LNCaP clone FGC (cell line): Measurements from ENCODE around the gene IGF2BP3.

Experiments used
- DNase-seq: peaks from one replicate; pipeline ENCODE4 v3.0.0-alpha.2; 2011; ENCODE audit warnings: low read depth
- H3K4me3 ChIP-seq: 2 replicates; pipeline ENCODE4 v1.5.1; 2011; ENCODE audit warnings: mild to moderate bottlenecking, low read depth, low read length, control low read depth
- TF ChIP-seq, protein P1 (sequence below): IDR thresholded peaks from 2 replicates; pipeline ENCODE4 v1.5.1; 2012; ENCODE audit warnings: mild to moderate bottlenecking; ENCODE audit not compliant: control insufficient read depth, insufficient read depth; ENCODE audit errors: extremely low read depth

Gene IGF2BP3

DNA sequence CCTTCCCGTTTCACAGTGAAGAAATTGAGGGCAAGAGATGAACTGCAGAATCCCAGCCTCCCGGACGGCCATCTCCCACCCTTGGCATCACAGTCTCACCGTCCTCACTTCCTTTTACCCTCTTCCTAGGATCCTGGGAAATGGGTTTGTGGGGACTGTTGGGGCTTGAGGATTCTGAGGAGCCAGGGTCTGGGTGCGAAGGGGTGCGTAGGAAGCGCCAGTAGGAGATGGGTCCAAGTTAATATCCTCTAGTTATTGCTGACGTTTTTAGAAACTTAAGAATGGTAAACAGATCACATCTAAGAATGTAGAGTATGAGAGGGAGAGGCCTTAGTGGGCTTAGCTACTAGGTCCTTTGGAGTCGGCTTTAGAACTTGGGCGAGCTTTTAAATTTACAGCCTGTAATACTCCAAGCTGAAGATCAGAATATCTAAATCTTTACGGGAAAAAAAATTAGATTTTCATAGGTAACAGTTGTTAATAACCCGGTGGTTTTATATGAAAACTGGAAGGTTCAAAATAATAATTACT, 170.5 kb downstream of the IGF2BP3 start:
- TF ChIP-seq, protein P1, sequence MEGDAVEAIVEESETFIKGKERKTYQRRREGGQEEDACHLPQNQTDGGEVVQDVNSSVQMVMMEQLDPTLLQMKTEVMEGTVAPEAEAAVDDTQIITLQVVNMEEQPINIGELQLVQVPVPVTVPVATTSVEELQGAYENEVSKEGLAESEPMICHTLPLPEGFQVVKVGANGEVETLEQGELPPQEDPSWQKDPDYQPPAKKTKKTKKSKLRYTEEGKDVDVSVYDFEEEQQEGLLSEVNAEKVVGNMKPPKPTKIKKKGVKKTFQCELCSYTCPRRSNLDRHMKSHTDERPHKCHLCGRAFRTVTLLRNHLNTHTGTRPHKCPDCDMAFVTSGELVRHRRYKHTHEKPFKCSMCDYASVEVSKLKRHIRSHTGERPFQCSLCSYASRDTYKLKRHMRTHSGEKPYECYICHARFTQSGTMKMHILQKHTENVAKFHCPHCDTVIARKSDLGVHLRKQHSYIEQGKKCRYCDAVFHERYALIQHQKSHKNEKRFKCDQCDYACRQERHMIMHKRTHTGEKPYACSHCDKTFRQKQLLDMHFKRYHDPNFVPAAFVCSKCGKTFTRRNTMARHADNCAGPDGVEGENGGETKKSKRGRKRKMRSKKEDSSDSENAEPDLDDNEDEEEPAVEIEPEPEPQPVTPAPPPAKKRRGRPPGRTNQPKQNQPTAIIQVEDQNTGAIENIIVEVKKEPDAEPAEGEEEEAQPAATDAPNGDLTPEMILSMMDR: no peak
- no peak for DNase-seq
- H3K4me3 ChIP-seq: peak overlapping the region; percentile 67

DNA sequence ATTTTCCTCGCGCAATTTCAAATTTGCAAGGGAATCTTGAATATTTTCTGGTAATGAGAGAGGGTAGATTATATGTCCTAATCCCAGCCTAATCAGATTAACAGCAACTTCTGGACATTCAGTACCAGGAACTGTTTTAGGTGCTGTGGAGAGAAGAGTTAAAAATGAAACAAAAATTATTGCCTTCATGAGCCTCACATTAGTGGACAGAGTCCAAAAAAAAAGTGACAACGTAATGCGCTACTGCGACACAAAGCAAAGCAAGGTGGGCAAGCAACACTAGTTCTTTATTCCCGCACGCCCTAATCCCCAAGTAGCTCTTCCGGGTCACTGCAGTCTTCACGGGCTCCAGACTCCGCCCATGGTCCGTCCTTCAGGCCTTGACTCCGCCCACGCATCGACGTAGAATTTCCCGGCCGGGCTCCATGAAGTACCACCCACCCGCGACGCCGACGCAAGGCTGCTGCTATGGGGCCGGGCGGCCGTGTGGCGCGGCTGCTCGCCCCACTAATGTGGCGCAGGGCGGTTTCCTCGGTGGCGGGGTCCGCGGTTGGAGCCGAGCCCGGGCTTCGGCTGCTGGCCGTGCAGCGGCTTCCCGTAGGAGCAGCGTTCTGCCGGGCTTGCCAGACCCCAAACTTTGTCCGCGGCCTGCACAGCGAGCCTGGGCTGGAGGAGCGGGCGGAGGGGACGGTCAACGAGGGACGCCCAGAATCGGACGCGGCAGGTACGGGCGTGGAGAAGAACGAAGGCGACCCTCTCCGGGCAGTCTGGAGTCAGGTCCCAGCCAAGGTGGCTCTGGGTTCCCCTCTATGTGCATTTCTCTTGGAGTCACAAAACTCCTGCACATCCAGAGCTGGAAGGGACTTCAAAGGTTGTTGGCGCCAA, 171.2 kb downstream of the IGF2BP3 start, which contains the start of gene MALSU1:
Gene MALSU1, plus strand, starts transcription at position 455 of the 885 bp plus-strand sequence. Its CDS starts 14 bp downstream, at position 469.
- H3K4me3 ChIP-seq: peak within 1 kb of the TSS; percentile 67
- DNase-seq: peak; percentile 86
- TF ChIP-seq, protein P1: no peak

- DNase-seq: no peak
- TF ChIP-seq, protein P1: no peak
- H3K4me3 ChIP-seq: peak overlapping the region; percentile 67
These were observed 172.0 kb downstream of the IGF2BP3 start for GRCh38 chr7:23298141-23298881.

GRCh38 chr7:23295401-23295697, 174.9 kb downstream of the IGF2BP3 start:
- TF ChIP-seq, protein P1: no peak
- no peak for DNase-seq
- no peak overlapping the region for H3K4me3 ChIP-seq

GRCh38 chr7:23294549-23295400, 175.5 kb downstream of the IGF2BP3 start:
- no peak for DNase-seq
- TF ChIP-seq, protein P1: no peak
- H3K4me3 ChIP-seq: no peak overlapping the region

DNA sequence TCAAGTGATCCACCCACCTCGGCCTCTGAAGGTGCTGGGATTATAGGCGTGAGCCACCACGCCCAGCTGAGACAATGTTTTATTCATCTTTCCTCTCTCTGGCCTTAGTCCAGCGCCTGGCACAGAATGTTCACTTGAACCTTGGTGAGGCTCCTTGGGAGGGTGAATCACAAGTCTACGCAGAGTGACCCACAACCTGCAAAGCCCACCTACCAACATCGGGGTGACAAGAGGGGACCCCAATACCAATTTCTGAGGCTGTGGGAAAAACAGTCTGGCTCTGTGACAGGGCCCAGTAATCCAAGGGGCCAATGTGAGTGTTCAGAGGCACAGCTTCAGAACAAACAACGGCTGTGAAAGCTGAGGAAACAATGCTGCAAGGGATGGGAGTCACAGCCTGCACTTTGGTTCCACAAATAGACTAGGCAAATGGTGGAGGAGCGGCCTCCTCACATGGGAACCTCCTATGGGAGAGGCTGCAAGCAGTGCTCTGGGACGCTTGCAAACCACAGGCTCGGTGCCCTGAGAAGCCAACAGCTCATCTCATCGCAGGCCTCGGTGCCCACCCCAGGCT, 176.7 kb downstream of the IGF2BP3 start:
- TF ChIP-seq, protein P1: no peak
- no peak for DNase-seq
- H3K4me3 ChIP-seq: no peak overlapping the region
